IgD-negative memory B cell (primary cell): Measurements from ENCODE around the gene ACOT11. TPM values are rescaled to one million over a fixed set of nuclear protein-coding genes. Genes with fewer than 3 reads are reported as not detected.

Experiments
- H3K27ac Mint-ChIP-seq, 3 donors: one replicate each; pipeline ENCODE4 v1.8.0; 2020 to 2022; ENCODE audit warnings: mild to moderate bottlenecking in 3 of 3, mixed read lengths in 3 of 3, moderate library complexity in 1 of 3
- H3K27me3 Mint-ChIP-seq: one replicate; pipeline ENCODE4 v1.8.0; 2021; ENCODE audit warnings: mixed read lengths
- H3K36me3 Mint-ChIP-seq: one replicate; pipeline ENCODE4 v1.8.0; 2020; ENCODE audit warnings: mild to moderate bottlenecking, mixed read lengths
- H3K4me1 Mint-ChIP-seq, 3 donors: one replicate each; pipeline ENCODE4 v1.8.0; 2020 to 2022; ENCODE audit warnings: mixed read lengths in 3 of 3, mild to moderate bottlenecking in 1 of 3
- H3K4me3 Mint-ChIP-seq, 4 donors: one replicate each; pipeline ENCODE4 v1.8.0; 2020 to 2022; ENCODE audit warnings: mild to moderate bottlenecking in 4 of 4, mixed read lengths in 4 of 4, moderate library complexity in 3 of 4
- H3K9me3 Mint-ChIP-seq, 3 donors: one replicate each; pipeline ENCODE4 v1.8.0; 2020 to 2021; ENCODE audit warnings: mixed read lengths in 3 of 3, mild to moderate bottlenecking in 1 of 3
- polyA plus RNA-seq: library from polyadenylated mRNA; unstranded; fragments of 300-500 nt; fragmentation: Illumina TruSeq; gene quantifications from one replicate; pipeline ENCODE4 v1.2.3, GENCODE V29; 2021

The ACOT11 gene
- polyA plus RNA-seq, 1 donor from 2014 or later: 0.41 TPM

DNA sequence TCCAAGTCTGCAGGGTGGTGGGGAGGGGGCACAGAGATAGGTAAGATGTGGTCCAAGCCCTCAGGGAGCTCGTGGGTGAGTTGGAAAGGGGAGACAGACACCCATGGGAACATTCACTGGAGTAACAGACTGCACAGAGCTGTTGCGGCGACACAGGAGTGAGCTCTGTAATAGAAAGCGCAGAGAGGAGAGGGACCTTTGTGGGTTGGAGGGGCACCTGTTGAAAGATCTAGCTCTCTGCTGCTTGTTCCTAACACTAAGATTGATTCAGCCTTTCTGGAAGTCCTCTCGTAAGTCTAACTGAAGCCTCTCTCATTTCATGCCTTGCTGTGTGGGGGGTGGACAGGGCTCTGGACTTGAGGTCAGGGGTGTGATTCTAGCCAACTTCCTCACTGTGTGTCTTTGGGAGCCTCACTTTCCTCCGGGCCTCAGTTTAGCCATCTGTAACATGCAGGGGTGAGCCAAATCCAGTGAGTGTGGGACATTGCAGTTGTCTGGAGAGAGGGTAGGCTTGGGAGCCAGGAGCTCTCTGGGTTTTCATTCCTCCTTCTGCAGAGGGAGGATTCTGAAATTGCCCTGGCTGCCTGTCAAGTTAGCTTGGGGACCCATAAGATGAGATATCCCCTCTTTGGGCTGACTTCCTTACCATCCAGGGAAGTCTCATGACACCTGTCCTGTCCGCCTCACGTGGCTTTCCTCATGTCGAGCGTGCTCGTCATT, 2.0 kb upstream of the ACOT11 start:
- peak overlapping the region in 1 of 3 donors; percentile 9 for H3K27ac Mint-ChIP-seq
- no peaks in the 10 kb centered on the region for H3K36me3 Mint-ChIP-seq
- peaks cover 0 to 7% (median 6%) of the 10 kb centered on the region in 3 donors for H3K4me1 Mint-ChIP-seq
- peaks cover 0 to 1% (median 0%) of the 10 kb centered on the region in 3 donors for H3K9me3 Mint-ChIP-seq
- peaks cover 8% of the 10 kb centered on the region for H3K27me3 Mint-ChIP-seq
- H3K4me3 Mint-ChIP-seq: no peak overlapping the region

DNA sequence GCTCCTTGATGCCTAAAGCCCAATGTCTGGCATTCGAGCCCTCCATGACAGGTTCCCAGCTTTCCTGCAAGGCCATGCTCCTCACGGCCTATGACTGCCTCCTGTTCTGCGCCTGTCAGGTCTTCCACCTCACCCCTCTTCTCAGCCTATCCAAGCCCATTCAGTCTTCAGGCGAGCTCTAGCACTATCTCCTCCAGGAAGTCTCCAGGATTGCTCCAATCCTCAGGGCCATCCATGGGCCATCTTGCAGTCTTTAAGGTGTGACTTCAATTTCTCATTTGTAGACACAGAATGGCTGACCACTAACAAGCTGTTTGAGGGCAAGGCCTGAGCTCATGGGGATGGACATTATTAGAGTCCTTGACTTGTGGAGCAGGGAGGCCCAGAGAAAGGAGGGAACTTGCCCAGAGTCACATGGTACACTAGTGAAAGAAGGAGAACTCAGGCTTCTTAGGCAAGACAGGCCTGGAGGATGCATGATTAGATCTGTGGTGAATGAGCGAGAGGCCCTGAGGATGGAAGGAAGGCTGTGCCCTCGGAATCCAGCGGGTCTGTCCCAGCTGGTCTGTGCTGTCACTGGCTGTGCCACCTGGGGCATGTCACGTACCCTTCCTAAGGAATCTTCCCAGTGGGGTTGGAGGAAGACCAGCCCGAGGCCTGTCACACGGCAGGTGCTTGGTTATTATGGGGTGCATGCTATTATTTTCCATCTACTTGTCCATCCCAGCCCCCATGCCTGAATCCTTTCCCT, 1.2 kb upstream of the ACOT11 start:
- Mint-ChIP-seq H3K27me3 (peaks cover 1% of the 10 kb centered on the region), H3K4me3 (no peak overlapping the region), H3K27ac (peak overlapping the region in 1 of 3 donors; percentile 9), H3K36me3 (no peaks in the 10 kb centered on the region), H3K9me3 (peaks cover 0 to 1% (median 0%) of the 10 kb centered on the region in 3 donors), H3K4me1 (peaks cover 0 to 5% (median 3%) of the 10 kb centered on the region in 3 donors)

DNA sequence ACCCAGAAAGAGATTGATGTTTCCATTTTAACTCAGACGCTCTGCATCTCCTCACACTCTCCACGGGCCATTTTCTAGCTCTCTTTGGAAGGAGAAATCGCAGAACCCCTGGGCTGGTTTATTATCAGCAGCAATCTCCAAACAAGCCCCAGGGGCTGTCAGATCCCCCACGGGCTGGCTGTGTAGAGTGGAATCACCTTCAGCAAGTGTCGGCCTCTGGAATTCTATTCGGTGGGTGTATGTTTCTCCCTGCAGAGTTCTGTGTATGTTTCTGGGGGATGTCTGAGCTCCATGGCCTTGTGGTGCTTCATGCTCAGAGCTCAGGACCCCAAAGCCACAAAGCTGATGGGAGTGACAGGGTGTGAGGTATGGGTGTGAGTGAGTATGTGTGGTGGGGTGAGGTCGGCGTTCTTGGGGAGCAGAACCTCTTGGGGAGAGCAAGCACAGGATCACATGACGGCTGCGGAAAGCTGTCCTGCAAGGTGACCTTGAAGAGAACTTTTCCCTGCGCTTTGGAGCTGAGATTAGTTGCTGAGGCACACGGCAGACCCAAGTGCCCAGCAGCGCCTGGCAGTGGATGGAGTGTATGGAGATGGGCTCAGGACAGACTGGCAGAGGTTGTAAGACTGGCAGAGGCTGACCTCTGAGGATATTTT, 489 bp downstream of the ACOT11 start:
- Mint-ChIP-seq H3K27me3 (peaks cover 1% of the 10 kb centered on the region), H3K9me3 (peaks cover 0 to 1% (median 0%) of the 10 kb centered on the region in 3 donors), H3K4me3 (no peak overlapping the region), H3K36me3 (no peaks in the 10 kb centered on the region), H3K27ac (peak overlapping the region in 1 of 3 donors; percentile 23), H3K4me1 (no peaks in the 10 kb centered on the region)

DNA sequence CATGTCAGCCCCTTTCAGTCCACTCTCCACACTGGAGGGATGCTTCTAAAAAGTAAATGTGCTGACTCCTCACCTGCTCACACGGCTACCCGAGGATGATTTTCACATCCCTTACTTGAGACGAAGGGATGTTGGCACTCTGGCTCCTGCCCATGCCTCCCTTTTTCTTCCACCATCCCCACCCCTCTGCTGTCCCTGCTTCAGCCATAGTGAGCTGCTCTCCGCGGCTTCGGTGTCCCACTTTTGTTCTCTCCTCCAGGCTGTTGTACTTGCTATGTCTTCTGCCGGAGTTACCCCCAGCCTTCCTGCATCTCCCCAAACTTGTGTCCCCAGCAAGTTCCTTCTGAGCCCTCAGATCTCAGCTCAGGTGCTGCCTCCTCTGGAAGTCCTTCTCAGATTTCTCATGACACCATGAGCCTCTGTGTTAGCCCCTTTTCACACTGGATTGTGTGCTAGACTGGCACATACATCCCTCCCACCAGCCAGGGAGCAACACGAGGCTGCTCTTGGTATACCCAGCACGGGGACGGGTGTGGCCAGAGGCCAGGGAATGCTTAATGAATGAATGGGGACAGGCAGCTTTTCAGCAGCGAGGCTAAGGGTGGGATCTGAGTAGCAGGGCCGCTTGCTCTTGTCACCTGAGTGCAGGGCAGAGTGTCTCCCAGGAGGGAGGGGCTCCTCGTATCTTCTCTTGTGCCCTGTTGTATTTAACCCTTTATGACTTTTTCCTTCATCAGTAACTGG, 1.3 kb downstream of the ACOT11 start:
- Mint-ChIP-seq H3K4me1 (no peaks in the 10 kb centered on the region), H3K27me3 (peaks cover 1% of the 10 kb centered on the region), H3K9me3 (peaks cover 0 to 1% (median 0%) of the 10 kb centered on the region in 3 donors), H3K27ac (peak overlapping the region in 2 of 3 donors; percentile 54 to 55), H3K36me3 (no peaks in the 10 kb centered on the region), H3K4me3 (no peak overlapping the region)

DNA sequence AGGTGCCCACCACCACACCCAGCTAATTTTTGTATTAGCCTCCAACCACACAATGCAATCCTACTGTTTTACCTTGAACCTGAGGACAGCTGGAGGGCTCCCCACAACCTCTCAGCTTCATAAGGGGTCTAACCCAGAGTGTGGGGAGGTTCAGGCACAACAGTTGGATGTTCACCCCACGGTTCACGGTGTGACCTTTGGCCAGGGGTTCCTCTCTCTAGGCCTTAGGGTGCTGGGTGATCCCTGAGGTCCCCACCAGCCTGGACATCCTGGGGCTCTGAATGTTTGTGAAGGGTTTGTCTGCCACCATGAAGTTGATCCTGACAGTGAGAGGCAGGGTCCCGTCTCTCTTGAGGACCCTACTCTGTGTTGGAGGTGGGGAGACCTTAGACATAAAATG, 3.9 kb downstream of the ACOT11 start:
- Mint-ChIP-seq H3K4me1 (no peaks in the 10 kb centered on the region), H3K27ac (no peak overlapping the region), H3K27me3 (no peaks in the 10 kb centered on the region), H3K36me3 (no peaks in the 10 kb centered on the region), H3K4me3 (no peak overlapping the region), H3K9me3 (peaks cover 0 to 9% (median 4%) of the 10 kb centered on the region in 3 donors)

DNA sequence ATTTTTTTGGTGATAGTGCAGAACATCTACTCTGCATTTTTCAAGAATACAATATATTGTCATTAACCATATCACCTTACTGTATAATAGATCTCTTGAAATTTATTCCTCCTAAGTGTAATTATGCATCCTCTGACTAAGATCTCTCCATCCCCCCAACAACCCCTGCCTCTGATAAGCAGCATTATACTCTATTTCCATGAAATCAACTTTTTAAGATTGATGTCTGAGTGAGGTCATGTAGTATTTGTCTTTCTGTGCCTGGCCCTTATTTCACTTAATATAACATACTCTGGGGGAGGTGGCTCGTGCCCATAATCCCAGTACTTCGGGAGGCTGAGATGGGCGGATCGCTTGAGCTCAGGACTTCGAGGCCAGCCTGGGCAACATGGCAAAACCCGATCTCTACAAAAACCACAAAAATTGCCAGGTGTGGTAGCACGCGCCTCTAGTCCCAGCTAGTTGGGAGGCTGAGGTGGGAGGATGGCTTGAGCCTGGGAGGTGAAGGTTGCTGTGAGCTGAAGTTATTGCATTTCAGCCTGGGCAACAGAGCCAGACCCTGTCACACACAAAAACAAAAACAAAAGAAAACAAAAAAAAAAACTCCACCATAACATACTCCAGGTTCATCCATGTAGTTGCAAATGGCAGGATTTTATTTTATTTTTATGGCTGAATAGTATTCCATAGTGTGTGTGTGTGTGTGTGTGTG, 5.7 kb downstream of the ACOT11 start:
- Mint-ChIP-seq H3K27ac (no peak overlapping the region), H3K9me3 (peaks cover 0 to 9% (median 4%) of the 10 kb centered on the region in 3 donors), H3K27me3 (peaks cover 7% of the 10 kb centered on the region), H3K4me1 (no peaks in the 10 kb centered on the region), H3K4me3 (no peak overlapping the region), H3K36me3 (no peaks in the 10 kb centered on the region)

DNA sequence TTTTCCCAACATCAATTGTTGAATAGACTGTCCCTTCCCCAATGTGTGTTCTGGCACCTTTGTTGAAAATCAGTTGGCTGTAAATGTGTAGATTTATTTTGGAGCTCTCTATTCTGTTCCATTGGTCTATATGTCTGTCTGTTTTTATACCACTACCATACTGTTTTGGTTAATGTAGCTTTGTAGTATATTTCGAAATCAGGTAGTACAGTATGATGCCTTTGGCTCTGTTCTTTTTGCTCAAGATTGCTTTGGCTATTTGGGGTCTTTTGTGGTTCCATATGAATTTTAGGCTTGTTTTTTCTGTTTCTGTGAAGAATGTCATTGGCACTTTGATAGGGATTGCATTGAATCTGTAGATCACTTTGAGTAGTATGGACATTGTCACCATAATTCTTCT, 8.1 kb downstream of the ACOT11 start:
- no peak overlapping the region for H3K4me3 Mint-ChIP-seq

DNA sequence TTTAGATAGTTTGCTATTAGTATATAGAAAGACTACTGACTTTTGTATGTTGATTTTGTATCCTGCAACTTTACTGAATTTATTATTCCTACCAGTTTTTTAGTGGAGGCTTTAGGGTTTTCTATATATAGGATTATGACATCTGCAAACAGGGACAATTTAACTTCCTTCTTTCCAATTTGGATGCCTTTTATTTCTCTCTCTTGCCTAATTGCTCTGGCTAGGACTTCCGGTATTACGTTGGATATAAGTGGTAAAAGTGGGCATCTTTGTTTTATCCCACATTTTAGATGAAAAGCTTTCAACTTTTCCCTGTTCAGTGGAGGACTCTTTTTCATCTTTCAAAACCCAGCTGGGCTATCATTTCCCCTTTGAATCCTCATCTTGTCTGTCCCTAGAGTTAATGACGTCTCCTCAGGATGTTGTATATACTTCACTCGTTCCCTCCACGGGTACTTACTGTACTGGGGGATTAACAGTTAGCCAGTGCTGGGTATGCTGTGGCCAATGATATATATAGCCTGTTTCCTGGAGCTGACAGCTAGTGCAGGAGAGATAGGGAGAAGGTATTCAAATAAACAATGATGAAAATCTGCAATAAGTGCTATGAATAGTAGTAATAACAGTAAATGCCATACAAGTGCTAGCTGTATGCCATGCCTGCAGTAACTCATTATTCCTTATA, 9.8 kb downstream of the ACOT11 start:
- Mint-ChIP-seq H3K4me3 (no peak overlapping the region), H3K36me3 (no peaks in the 10 kb centered on the region), H3K9me3 (peaks cover 0 to 9% (median 4%) of the 10 kb centered on the region in 3 donors), H3K27me3 (peaks cover 9% of the 10 kb centered on the region), H3K27ac (no peak overlapping the region), H3K4me1 (no peaks in the 10 kb centered on the region)

More for the DNA sequence above, 8.1 kb downstream of the ACOT11 start:
- Mint-ChIP-seq H3K27me3 (peaks cover 9% of the 10 kb centered on the region), H3K4me1 (no peaks in the 10 kb centered on the region), H3K9me3 (peaks cover 0 to 9% (median 4%) of the 10 kb centered on the region in 3 donors), H3K27ac (no peak overlapping the region), H3K36me3 (no peaks in the 10 kb centered on the region)

DNA sequence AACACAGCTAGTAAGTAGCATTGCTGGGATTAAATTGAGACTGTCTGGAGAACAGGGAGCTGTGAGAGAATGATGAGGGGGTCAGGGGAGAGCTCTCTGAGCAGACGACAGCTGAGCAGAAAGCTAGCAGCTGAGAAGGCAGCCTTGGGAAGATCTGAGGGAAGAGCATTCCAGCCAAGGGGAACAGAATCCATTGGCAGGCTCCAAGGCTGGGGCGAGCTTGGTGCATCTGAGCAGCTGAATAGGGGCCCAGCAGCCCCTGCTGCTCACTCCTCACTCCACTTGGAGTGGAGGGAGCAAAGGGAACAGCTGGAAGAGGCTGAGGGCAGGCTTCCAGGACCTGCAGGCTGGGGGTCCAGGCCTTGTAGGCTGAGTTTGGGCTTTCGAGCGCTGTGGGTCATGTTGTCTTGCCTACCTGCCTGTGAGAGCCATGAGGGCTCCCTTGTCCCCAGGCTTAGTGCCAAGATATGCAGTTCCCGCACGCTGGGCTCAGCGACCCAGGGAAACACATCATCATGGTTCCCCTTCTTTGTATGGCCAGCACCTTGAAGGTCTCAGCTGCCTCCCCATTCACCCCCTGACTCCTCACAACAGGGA, 10.5 kb downstream of the ACOT11 start:
- Mint-ChIP-seq H3K4me3 (no peak overlapping the region), H3K4me1 (no peaks in the 10 kb centered on the region), H3K27me3 (peaks cover 9% of the 10 kb centered on the region), H3K36me3 (no peaks in the 10 kb centered on the region), H3K27ac (no peak overlapping the region), H3K9me3 (peaks cover 0 to 9% (median 4%) of the 10 kb centered on the region in 3 donors)

DNA sequence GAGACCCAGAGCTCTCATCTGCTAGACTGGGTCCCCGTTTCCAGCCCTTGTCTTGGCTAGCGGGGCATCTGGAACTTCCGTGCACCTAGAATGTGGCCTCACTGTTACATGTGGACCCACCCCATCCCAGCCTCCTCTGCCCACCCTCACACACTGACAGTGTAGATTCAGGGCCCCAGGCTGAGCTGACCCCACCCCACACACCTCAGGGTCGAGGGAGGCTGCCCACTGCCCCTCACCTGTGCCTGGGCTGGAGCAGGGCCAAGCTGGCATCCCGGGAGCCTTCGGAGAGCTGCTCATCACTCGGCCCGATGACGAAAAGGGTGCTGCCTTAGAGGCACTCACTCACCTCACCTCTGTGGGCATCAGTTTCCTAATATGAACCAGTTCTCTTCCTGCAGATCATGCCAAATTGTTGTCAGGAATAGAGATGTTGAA, 11.1 kb downstream of the ACOT11 start:
- Mint-ChIP-seq H3K9me3 (peaks cover 0 to 9% (median 4%) of the 10 kb centered on the region in 3 donors), H3K36me3 (no peaks in the 10 kb centered on the region), H3K27me3 (peaks cover 9% of the 10 kb centered on the region), H3K4me3 (no peak overlapping the region), H3K4me1 (no peaks in the 10 kb centered on the region), H3K27ac (no peak overlapping the region)

DNA sequence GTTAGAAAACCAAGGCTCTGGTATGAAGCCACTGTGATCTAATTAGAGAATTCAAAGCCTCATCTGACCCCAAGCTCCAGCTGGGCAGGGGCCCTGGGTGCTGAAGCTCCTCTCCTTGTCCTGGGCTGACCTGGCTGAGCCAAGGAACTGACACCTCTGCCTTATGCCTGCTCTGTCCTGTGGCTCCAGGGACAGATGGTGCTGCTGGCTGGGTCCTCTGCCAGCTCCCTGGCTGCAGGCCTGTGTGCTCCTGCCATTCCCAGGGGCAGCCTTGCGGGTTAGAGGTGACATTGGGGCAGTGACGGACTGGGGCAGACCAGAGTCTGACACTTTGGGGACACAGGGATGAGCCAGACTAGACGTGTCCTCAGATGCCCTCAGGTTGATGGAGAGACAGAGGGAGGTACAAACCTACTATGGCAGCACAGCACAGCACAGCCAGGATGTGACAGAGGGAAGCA, 11.8 kb downstream of the ACOT11 start:
- no peak overlapping the region for H3K4me3 Mint-ChIP-seq
- peaks cover 0 to 9% (median 5%) of the 10 kb centered on the region in 3 donors for H3K9me3 Mint-ChIP-seq
- H3K27ac Mint-ChIP-seq: no peak overlapping the region
- H3K36me3 Mint-ChIP-seq: no peaks in the 10 kb centered on the region
- H3K4me1 Mint-ChIP-seq: no peaks in the 10 kb centered on the region
- H3K27me3 Mint-ChIP-seq: peaks cover 9% of the 10 kb centered on the region

DNA sequence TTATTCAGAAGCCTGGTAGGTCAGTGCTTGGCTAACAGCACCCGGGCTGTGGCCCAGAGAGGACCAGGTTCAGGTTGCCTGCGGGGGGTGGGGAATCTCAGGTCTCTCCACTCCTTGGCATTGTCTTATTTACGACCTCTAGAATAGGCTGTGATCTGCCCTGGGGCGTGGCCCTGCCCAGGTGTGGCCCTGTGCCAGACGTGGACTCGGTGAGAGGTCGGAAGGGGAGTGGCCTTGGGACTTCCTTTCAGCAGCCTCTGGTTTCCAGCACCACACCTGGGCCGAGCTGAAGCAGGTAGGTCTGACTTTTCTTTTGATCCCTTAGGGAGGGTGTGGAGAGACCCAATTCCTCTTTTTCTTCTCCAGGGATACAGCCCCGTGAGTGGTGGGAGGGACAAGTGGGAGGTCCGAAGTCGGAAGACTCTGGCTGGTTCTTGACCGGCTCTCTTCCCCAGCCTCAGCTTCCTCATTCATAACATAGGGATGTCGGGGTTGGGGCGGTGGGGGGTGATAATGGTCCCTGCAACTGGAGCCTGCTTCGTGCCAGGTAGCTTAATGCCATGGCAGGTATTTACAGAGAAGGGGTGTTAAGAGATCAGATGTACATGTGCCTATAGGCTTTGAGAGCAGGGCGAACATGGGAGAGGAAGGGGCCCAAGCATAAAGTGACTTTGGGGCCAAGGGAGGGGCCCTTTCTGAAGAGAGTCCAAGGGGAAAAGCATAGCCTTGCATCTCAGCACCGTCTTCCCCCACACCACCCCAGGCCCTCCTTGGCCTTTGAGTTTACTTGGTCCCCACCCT, 16.5 kb downstream of the ACOT11 start:
- Mint-ChIP-seq H3K9me3 (peaks cover 0 to 1% (median 0%) of the 10 kb centered on the region in 3 donors), H3K27ac (no peak overlapping the region), H3K27me3 (peaks cover 6% of the 10 kb centered on the region), H3K4me3 (peak overlapping the region in 1 of 4 donors; percentile 22), H3K4me1 (peaks cover 0 to 2% (median 0%) of the 10 kb centered on the region in 3 donors), H3K36me3 (peaks cover 1% of the 10 kb centered on the region)
